G401 (cell line): ENCODE measurements around the gene JPT1. TPM values are rescaled to one million over a fixed set of nuclear protein-coding genes. Genes with fewer than 3 reads are reported as not detected.
A peak's percentile ranks its signal among the peaks of the same experiment; 100 is the strongest.

Experiments
- DNase-seq: peaks from one replicate; pipeline ENCODE4 v3.0.0-alpha.2; 2015; ENCODE audit warnings: low spot score
- in situ Hi-C: cut with HindIII; loops from 2 replicates; pipeline ENCODE4 v1.10.0; 2016; ENCODE audit warnings: low sequenced_read_pairs, mixed read lengths
- total RNA-seq: library from RNA; depleted of rRNA; stranded (reverse); fragments of >200 nt; shearing (Covaris generic); gene quantifications from 2 replicates; pipeline ENCODE4 v1.2.3, GENCODE V29; 2014; rRNA removed

Gene JPT1
- total RNA-seq, 1 experiment from 2014 or later: 235 TPM

DNA sequence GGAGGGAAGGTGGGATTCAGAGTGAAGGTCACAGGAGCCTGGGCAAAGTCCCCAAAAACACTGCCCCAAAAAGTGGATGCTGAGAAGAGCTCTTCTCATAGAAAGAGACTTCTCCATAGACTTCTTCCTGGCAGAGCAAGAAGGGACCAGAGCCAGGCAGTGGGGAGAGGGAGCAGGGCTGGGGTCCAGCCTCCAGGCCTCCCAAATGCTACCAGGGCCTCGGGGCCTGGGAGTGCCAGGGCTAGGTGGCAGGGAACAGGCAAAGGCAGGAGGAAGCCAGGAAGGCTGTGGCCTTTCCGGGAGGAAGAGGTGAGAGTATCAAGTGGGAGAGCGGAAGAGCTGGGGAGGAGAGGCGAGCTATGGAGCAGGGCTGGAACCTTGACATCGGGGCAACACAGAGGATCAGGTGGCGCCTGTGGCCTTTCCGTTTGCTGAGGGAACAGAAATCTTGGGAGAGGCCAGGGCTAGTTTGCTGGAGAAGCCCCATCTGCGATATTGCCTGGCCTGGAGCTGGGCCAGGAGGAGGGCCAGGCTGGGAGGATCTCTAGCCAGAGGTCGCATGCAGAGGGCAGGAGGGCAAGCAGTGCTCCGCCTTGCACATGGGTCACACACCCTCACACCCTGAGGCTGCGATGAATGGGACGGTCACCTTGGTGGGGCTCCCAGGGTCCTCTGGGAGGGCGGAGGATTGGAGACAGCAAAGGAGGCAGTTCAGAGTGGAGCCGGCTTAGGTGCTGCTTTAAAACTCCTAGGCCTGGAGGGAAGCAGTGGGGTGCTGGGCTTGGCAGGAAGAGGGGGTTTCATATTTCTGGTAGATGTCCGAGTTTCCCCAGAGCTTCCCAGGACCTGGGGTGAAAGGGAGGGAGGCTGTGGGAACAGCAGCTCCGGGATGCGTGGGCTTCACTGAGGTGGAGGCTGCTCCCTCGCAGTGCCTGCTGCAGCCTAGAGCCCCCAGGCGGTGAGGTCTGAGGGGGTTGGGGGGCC is 63.1 kb downstream of the JPT1 start:
- DNase-seq: no peak
- in situ Hi-C loops: no loop called here

DNA sequence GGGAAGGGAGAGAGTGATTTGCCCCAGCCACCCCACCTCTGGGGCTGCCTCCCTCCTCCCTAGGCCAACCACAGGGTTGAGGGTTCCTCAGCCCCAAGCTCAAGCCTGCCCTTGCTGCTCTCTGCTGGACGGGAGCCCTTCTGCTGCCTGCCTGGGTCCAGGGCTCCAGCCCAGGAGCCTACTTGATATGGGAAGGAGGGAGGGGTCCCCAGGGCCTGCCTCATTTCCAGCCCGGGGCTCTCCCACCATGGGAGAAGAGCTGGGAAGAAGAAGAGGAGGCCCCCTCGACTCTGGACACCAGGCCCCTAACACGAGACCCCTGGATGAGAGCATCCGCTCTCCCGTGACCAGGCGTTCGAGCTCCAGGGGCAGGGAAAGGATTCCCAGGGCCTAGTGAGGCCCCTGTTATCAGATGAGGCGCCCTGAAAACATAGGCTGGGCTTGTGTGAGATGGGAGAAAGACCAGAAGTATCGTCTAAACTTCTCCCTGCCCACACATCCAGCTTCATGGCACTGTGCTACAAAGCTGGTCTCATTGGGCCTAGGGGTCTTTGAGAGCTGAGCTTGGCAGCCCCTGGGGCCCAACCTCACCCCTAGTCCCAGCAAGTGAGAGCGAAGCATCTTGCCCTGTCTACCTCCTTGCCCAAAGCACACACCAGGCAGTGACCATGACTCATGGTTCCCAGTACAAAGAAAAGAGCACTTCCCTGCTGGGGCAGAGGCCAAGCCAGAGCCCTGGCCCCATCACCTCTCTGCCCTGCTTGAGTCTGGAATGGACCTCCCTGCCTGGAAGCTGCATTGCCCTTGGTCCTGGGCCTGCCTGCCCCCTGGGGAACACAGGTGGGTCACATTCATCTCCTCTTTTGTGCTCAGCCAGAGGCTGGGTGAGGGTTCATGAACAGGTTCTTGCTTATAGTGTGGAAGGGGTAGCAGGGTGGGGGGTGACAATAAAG is 65.6 kb downstream of the JPT1 start:
- in situ Hi-C loops: no loop called here
- no peak for DNase-seq

DNA sequence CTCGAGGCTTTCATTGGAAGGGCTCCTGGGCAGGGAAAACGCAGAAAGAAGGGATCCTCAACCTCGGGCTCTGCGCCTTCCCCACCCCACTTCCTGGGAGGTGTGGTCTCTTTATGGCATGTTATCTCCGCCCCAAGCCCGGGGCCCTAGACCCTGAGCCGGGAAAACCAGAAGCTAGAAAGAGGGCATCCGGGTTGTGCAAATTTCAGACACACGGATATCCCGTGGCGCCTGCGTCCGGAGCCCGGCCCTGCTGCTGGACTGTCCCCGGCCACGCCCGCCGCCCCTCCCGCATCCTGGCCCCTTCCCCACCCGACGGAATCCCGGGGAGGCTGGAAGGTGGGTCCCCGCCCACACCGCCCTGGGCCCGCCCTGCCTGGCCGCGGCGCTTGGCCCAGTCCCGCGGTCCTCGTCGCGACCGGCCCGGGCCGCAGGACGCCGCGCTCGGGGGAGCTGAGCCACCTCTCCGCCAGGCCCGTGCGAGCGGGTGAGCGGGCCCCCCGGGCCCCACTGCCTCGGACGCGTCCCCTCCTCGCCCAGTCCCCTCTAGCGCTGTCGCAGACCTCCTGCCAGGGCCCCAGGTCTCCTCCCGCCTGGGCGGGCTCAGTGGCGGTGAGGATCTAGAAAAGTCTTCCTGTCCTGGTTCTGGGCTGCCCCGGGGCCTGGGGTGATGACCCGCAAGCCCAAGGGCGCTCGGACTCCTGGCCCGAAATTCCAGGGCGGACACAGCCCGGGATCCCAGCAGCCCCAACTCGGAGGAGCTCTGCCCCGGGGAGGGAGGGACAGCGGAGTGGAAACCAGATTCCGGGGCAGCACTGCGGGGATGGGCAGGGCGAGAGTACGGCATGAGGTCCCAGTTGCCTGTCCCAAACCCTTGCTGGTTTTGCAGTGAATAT is 66.5 kb downstream of the JPT1 start, which contains the start of gene SLC16A5:
Gene SLC16A5, plus strand, starts transcription at position 397 of the 896 bp plus-strand sequence. CDS start 5,683 bp downstream, outside the sequence.
- in situ Hi-C loops: no loop called here
- DNase-seq: peak; percentile 69

DNA sequence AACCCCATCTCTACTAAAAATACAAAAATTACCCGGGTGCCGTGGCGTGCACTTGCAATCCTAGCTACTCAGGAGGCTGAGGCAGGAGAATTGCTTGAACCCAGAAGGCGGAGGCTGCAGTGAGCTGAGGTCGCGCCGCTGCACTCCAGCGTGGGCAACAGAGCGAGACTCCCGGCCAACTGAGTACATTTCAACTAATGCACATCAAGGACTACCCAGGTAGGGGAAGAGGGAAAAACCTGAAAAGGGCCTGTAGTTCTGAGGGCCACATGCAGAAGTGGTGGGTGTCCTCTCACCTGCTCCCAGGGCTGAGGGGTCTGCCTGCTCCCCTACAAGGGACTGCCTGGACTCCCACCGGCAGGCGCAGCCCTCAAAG is 67.1 kb downstream of the JPT1 start:
- no peak for DNase-seq
- in situ Hi-C loops: no loop called here

DNA sequence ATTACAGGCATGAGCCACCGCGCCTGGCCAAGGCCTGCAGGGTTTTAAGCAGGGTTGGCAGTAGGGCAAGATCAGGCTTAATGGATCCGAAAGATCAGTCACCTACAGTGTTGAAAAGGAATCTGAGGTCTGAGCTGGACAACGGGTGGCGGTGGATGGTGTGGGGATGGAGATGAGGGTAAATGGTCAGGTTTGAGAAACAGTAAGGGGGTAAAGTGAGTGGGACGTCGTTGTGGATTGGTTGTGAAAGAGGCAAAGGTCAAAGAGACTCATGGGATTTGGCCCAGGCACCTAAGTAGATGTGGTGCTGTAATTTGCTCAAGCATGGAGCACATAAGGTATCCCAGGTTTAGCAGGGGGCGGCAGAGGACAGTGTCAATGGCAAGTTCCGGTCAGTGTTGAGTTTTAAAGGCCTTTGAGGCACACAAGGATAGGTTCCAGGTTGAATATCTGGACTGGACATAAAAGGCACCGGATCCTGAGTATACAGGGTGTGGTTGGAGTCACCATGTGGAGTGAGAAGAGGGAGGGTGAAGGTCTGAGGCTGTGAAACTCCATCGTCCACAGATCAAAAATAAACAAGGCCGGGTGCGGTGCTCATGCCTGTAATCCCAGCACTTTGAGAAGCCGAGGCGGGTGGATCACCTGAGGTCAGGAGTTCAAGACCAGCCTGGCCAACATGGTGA is 67.7 kb downstream of the JPT1 start:
- in situ Hi-C loops: no loop called here
- no peak for DNase-seq

Other genes with a start within 250 kb of the JPT1 start
- 1.4 and 1.9 TPM in 2 replicates for gene USH1G, start 231.3 kb downstream of the JPT1 start, total RNA-seq
- not detected in 2 replicates for gene OTOP2, start 230.2 kb downstream of the JPT1 start, total RNA-seq
- gene OTOP3, start 218.6 kb downstream of the JPT1 start, total RNA-seq: not detected in 2 replicates
- gene HID1, start 181.8 kb downstream of the JPT1 start, total RNA-seq: 2.1 and 4.7 TPM in 2 replicates
- 21.8 and 24.4 TPM in 2 replicates for gene CDR2L, start 166.9 kb downstream of the JPT1 start, total RNA-seq
- gene MRPL58, start 141.8 kb downstream of the JPT1 start, total RNA-seq: 98.4 and 99.0 TPM in 2 replicates
- gene ATP5PD, start 107.5 kb downstream of the JPT1 start, total RNA-seq: 206 and 238 TPM in 2 replicates
- gene KCTD2, start 107.3 kb downstream of the JPT1 start, total RNA-seq: 26.8 and 27.8 TPM in 2 replicates
- 11.0 and 25.5 TPM in 2 replicates for gene SLC16A5, start 66.6 kb downstream of the JPT1 start, total RNA-seq
- gene ARMC7, start 44.5 kb downstream of the JPT1 start, total RNA-seq: 10.5 and 13.6 TPM in 2 replicates
- gene NT5C, start 22.8 kb downstream of the JPT1 start, total RNA-seq: 104 and 142 TPM in 2 replicates
- 142 and 183 TPM in 2 replicates for gene SUMO2, start 28.4 kb upstream of the JPT1 start, total RNA-seq
- 80.2 and 86.3 TPM in 2 replicates for gene NUP85, start 51.2 kb upstream of the JPT1 start, total RNA-seq
- gene GGA3, start 107.1 kb upstream of the JPT1 start, total RNA-seq: 16.6 and 25.4 TPM in 2 replicates
- 87.4 and 107 TPM in 2 replicates for gene MRPS7, start 107.4 kb upstream of the JPT1 start, total RNA-seq
- gene MIF4GD, start 116.7 kb upstream of the JPT1 start, total RNA-seq: 12.1 and 15.1 TPM in 2 replicates
- gene SLC25A19, start 134.9 kb upstream of the JPT1 start, total RNA-seq: 14.7 and 15.6 TPM in 2 replicates